ENCODE measurements around the gene LPCAT1.
"Not testable (repeated sequence)": the region's sequence is repeated elsewhere in the genome, so short reads cannot be mapped to it uniquely, and the experiment has no call there.

Gene LPCAT1

GRCh38 chr5:1431021-1431811 is 92.5 kb downstream of the LPCAT1 start:
- in situ Hi-C loops (cut with MboI; ENCODE audit: low sequenced_read_pairs), result no loop called here

GRCh38 chr5:1430121-1430795 is 93.5 kb downstream of the LPCAT1 start:
- in situ Hi-C loops (cut with MboI; ENCODE audit: low sequenced_read_pairs), result no loop called here

- in situ Hi-C loops (cut with MboI; ENCODE audit: low sequenced_read_pairs), result no loop called here
Measured at GRCh38 chr5:1429496-1429895, 94.3 kb downstream of the LPCAT1 start.

GRCh38 chr5:1429066-1429465 is 94.7 kb downstream of the LPCAT1 start:
- in situ Hi-C loops (cut with MboI; ENCODE audit: low sequenced_read_pairs), result no loop called here

- in situ Hi-C loops (cut with MboI; ENCODE audit: low sequenced_read_pairs), result no loop called here
Measured at GRCh38 chr5:1428107-1428506, 95.7 kb downstream of the LPCAT1 start.

- in situ Hi-C loops (cut with MboI; ENCODE audit: low sequenced_read_pairs), result no loop called here
Measured at GRCh38 chr5:1424716-1425115, 99.0 kb downstream of the LPCAT1 start.

GRCh38 chr5:1423901-1424603 is 99.7 kb downstream of the LPCAT1 start:
- in situ Hi-C loops (cut with MboI; ENCODE audit: low sequenced_read_pairs), result no loop called here

GRCh38 chr5:1422522-1422921 is 101.2 kb downstream of the LPCAT1 start:
- in situ Hi-C loops (cut with MboI; ENCODE audit: low sequenced_read_pairs), result not testable (repeated sequence)

GRCh38 chr5:1421521-1422341 is 102.0 kb downstream of the LPCAT1 start:
- in situ Hi-C loops (cut with MboI; ENCODE audit: low sequenced_read_pairs), result no loop called here

GRCh38 chr5:1420211-1421195 is 103.3 kb downstream of the LPCAT1 start:
- in situ Hi-C loops (cut with MboI; ENCODE audit: low sequenced_read_pairs), result no loop called here

- in situ Hi-C loops (cut with MboI; ENCODE audit: low sequenced_read_pairs), result no loop called here
Measured at GRCh38 chr5:1419476-1420210, 104.1 kb downstream of the LPCAT1 start.

- in situ Hi-C loops (cut with MboI; ENCODE audit: low sequenced_read_pairs), result no loop called here
Measured at GRCh38 chr5:1418921-1419280, 104.9 kb downstream of the LPCAT1 start.

GRCh38 chr5:1418238-1418920 is 105.4 kb downstream of the LPCAT1 start:
- in situ Hi-C loops (cut with MboI; ENCODE audit: low sequenced_read_pairs), result no loop called here

GRCh38 chr5:1417586-1418225 is 106.1 kb downstream of the LPCAT1 start:
- in situ Hi-C loops (cut with MboI; ENCODE audit: low sequenced_read_pairs), result no loop called here

- in situ Hi-C loops (cut with MboI; ENCODE audit: low sequenced_read_pairs), result no loop called here
Measured at GRCh38 chr5:1416856-1417469, 106.8 kb downstream of the LPCAT1 start.

- in situ Hi-C loops (cut with MboI; ENCODE audit: low sequenced_read_pairs), result no loop called here
Measured at GRCh38 chr5:1415626-1416360, 108.0 kb downstream of the LPCAT1 start.

GRCh38 chr5:1415059-1415425 is 108.7 kb downstream of the LPCAT1 start:
- in situ Hi-C loops (cut with MboI; ENCODE audit: low sequenced_read_pairs), result no loop called here
